AG10803 (cell line): ENCODE measurements around the gene VCL.
"Not testable (repeated sequence)": the region's sequence is repeated elsewhere in the genome, so short reads cannot be mapped to it uniquely, and the experiment has no call there.

Source experiments
- DNase-seq: peaks from one replicate; pipeline ENCODE4 v3.0.0; 2010; ENCODE audit warnings: low read depth
- H3K4me3 ChIP-seq: 2 replicates; pipeline ENCODE4 v1.5.1; 2011; ENCODE audit warnings: mild to moderate bottlenecking, low read length, control low read depth
- TF ChIP-seq, protein P1 (sequence below): conservative IDR thresholded peaks from 2 replicates; pipeline ENCODE4 v1.5.1; 2011; ENCODE audit warnings: mild to moderate bottlenecking, low read length, control low read depth, inconsistent platforms

VCL gene

DNA sequence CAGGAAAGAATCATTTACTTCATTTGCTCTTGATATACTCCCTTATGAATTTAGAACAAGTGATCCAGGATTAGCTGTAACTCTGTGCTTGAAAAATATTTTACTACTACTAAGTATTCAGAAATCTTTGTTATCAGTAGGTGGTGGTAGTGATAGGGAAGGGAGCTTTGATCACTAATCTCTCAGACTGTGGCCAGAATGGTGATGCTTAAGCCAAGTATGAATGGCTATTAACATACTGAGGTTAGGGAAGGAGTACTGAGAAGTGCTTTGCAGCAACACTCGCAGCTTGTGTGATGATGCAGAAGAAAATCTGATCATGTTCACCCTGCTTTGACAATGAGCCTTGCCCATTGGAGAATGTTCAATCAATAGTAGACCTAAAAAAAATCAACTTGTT, 123.5 kb downstream of the VCL start:
- DNase-seq = no peak
- no peak overlapping the region for H3K4me3 ChIP-seq
- TF ChIP-seq, protein P1, sequence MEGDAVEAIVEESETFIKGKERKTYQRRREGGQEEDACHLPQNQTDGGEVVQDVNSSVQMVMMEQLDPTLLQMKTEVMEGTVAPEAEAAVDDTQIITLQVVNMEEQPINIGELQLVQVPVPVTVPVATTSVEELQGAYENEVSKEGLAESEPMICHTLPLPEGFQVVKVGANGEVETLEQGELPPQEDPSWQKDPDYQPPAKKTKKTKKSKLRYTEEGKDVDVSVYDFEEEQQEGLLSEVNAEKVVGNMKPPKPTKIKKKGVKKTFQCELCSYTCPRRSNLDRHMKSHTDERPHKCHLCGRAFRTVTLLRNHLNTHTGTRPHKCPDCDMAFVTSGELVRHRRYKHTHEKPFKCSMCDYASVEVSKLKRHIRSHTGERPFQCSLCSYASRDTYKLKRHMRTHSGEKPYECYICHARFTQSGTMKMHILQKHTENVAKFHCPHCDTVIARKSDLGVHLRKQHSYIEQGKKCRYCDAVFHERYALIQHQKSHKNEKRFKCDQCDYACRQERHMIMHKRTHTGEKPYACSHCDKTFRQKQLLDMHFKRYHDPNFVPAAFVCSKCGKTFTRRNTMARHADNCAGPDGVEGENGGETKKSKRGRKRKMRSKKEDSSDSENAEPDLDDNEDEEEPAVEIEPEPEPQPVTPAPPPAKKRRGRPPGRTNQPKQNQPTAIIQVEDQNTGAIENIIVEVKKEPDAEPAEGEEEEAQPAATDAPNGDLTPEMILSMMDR = no peak

DNA sequence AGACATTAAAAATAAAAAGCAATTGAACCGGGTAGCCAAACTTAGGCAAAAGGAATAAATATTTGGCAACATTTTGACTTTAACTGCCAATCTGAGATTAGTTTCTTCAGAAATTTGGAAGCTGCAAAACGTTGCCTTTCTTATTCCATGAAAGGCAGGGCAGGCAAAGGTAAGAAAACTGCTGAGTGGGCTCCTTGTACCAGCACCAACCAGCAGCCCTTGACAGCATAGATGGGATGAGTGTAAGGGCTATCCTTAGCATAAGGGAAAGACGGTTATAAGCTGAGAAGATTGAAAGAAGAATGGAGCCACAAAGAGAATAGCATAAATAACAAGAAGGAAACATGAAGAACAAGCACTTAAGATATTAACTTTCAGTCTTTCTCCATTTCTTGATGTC, 124.1 kb downstream of the VCL start:
- no peak for DNase-seq
- H3K4me3 ChIP-seq = no peak overlapping the region
- TF ChIP-seq, protein P1 = no peak

DNA sequence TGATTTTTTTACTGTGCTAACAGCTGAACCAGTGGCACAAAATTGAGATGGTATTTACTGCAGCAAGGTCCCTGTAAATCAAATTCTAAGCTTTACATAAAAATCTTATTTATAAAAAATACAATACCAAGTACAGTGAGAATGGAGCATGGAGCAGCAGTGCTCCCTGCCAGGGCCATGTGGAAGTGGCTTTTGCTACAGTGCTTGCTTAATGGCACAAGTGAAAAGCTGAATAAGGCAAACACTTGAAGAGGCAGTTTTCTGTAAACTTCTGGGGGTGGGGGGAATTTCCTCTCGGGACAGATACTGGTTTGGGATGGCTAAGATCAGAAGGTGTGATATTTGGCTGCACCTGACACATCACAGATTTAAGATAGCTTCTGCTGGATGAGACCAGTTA, 125.2 kb downstream of the VCL start:
- TF ChIP-seq, protein P1 = no peak
- no peak overlapping the region for H3K4me3 ChIP-seq
- no peak for DNase-seq

DNA sequence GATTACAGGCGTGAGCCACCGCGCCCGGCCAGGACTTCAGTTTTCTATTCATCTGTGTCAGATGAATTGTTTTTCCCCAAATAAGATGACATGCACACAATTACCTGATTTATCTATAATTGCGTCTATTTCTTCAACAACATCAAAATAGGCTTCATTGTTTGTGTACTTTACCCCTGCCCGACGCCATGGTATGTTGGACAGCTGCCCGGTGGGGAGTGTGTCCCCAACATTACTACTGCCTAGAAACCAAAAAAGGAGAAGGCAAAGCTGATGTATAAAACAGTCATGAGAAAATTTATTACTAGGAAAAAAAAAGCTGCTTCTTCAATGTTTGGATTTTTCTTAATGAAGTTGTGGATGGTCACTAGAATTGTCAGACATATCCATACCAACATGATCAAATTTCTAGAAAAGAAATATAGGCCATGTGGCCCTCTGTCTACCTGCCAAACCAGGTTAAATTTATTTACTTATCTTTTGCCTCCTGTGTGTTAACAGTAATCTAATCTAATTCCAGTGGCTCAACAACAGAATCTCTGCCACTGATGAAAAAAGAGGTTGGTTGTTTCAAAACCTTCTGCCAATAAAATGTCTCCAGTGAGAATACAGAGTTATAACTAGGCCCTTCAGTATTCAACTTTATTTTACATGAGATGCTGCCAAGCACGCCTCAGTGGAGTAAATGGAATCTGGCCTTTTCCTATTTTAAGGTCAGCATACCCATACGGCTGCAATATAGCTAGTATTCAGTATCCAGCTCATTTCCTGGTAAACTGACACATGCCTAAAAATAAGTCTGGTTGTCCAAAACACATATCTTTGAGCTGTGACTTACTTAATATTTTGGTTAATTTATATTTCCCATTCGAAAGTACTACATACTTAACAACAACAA, 136.3 kb downstream of the VCL start:
- no peak overlapping the region for H3K4me3 ChIP-seq
- DNase-seq = no peak
- TF ChIP-seq, protein P1 = no peak

DNA sequence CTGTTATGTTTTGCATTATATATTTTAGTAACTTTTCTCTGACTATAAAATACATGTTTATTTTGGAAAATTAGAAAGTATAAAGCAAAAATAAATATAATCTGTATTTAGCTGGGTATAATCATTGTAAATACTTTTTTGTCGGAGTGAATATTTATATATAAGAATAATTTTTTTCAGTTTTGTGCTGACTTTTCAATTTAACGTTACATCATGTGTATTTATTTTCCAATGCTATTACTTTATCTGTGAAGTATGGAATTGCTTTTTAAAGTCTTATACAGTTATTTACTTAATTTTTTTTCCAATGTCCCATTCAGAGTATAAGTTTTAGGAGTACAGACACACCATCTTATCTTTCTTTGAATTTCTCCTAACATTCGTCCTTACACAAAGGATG, 137.5 kb downstream of the VCL start:
- no peak for DNase-seq
- TF ChIP-seq, protein P1 = no peak
- no peak overlapping the region for H3K4me3 ChIP-seq

DNA sequence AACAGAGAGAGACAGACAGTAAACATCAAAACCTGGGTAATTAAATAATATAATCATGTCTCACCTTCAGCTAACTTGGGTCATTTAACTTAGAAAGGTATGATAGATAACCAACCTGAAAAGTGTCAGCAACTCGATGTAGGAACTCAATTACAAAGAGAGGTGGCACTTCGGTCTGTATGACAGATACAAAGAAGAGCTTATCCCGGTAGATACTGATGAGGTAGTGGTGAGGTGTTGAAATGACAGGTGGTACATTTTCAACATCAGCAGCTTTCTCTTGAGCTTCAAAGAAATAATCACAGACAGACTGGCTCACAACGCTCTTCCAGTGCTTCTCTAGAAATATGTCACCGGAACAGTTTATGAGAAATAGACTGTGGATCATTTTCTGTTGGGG, 140.1 kb downstream of the VCL start:
- no peak overlapping the region for H3K4me3 ChIP-seq
- TF ChIP-seq, protein P1 = no peak
- DNase-seq = no peak

DNA sequence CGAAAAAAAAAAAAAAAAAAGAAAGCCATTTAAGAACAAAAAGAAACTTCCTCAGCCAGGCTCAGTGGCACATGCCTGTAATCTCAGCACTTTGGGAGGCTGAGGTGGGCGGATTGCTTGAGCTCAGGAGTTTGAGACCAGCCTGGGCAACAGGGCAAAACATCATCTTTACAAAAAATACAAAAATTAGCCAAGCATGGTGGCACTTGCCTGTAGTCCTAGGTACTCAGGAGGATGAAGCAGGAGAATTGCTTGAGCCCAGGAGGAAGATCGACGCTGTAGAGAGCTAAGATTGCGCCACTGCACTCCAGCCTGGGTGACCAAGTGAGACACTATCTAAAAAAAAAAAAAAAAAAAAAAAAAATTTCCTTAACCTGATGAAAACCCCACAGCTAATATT, 140.7 kb downstream of the VCL start:
- not testable (repeated sequence) for DNase-seq

More for the DNA sequence above, 140.7 kb downstream of the VCL start:
- not testable (repeated sequence) for H3K4me3 ChIP-seq
